Measurements from ENCODE around the gene FXR1.

DNA sequence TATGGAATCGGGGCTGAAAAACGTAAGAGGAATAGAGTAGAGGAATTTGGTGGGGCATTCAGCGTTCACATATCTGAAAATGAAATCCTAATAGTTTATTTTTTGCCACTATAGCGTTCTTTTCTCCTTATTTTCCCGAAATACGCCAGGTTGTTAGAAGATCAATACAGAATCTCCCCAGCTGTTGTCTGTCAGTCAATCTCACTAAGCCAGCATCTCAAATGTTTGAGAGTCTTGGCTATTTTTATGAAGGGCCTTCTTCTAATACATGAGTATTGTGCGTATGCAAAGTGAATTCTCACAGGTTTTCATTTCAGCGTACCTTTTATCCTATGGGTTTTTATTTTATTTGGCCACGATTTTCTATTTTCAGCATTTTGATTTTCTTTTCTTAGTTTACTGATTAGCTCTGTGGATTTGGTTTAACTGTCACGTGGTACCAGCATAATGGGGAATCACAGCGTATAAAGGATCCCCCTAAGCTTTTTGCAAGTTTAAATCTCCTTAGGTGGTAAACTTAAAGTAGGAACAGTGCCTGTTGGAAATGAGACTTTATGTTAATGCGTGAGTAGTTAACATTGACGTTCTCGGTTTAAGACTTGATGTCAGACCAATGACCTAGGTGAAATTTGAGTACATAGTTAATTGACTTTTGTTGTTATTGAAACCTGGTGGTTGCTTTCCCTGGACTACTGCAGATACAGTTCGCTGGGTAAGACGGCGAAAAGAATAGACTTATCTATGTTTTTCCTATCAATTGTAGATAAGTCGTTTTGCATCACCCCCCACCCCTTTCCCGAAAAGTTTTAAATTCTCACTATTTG, 1.3 kb downstream of the FXR1 start:
- TF ChIP-seq TAF1 (IDR thresholded peaks at IDR 0.05; ENCODE audit: borderline replicate concordance, low read depth, low read length) (no peak), POLR2A (IDR thresholded peaks at IDR 0.05; ENCODE audit: low read depth, low read length) (no peak)
